Measurements from ENCODE around the gene LRRC4.

DNA sequence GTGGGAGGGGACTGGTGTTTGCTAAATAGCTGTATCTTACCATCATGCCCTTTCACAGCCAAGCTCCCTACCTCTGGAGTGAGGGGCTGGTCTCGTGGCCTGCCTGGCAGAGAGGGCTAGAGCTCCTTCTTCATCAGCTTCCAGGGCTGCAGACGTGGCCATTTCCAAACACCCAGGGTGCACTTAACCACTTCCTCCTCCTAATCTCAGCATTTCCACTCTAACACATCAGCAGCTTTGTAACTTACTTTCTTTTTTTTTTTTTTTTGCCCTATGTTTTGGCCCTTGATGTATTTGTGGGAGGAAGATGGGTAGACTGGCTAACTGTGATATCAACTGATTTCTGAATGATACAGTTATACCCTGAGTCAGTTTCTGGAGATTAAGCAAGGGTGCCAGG, 27.4 kb downstream of the LRRC4 start:
- TF ChIP-seq, protein P1, sequence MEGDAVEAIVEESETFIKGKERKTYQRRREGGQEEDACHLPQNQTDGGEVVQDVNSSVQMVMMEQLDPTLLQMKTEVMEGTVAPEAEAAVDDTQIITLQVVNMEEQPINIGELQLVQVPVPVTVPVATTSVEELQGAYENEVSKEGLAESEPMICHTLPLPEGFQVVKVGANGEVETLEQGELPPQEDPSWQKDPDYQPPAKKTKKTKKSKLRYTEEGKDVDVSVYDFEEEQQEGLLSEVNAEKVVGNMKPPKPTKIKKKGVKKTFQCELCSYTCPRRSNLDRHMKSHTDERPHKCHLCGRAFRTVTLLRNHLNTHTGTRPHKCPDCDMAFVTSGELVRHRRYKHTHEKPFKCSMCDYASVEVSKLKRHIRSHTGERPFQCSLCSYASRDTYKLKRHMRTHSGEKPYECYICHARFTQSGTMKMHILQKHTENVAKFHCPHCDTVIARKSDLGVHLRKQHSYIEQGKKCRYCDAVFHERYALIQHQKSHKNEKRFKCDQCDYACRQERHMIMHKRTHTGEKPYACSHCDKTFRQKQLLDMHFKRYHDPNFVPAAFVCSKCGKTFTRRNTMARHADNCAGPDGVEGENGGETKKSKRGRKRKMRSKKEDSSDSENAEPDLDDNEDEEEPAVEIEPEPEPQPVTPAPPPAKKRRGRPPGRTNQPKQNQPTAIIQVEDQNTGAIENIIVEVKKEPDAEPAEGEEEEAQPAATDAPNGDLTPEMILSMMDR (IDR thresholded peaks at IDR 0.05): no peak
- TF ChIP-seq ZFX (IDR thresholded peaks at IDR 0.05; ENCODE audit: borderline replicate concordance): no peak
